Measurements from ENCODE around the gene MCF2L2. TPM values are rescaled to one million over a fixed set of nuclear protein-coding genes. Genes with fewer than 3 reads are reported as not detected.
"Not testable (repeated sequence)": the region's sequence is repeated elsewhere in the genome, so short reads cannot be mapped to it uniquely, and the experiment has no call there.

Gene MCF2L2, protein sequence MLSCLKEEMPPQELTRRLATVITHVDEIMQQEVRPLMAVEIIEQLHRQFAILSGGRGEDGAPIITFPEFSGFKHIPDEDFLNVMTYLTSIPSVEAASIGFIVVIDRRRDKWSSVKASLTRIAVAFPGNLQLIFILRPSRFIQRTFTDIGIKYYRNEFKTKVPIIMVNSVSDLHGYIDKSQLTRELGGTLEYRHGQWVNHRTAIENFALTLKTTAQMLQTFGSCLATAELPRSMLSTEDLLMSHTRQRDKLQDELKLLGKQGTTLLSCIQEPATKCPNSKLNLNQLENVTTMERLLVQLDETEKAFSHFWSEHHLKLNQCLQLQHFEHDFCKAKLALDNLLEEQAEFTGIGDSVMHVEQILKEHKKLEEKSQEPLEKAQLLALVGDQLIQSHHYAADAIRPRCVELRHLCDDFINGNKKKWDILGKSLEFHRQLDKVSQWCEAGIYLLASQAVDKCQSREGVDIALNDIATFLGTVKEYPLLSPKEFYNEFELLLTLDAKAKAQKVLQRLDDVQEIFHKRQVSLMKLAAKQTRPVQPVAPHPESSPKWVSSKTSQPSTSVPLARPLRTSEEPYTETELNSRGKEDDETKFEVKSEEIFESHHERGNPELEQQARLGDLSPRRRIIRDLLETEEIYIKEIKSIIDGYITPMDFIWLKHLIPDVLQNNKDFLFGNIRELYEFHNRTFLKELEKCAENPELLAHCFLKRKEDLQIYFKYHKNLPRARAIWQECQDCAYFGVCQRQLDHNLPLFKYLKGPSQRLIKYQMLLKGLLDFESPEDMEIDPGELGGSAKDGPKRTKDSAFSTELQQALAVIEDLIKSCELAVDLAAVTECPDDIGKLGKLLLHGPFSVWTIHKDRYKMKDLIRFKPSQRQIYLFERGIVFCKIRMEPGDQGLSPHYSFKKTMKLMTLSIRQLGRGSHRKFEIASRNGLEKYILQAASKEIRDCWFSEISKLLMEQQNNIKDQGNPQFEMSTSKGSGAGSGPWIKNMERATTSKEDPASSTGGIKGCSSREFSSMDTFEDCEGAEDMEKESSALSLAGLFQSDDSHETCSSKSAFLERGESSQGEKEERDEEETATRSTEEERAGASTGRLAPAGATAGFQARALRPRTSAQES
- 1 to 10 TPM; 3.0 to 3.3 TPM for total RNA-seq

DNA sequence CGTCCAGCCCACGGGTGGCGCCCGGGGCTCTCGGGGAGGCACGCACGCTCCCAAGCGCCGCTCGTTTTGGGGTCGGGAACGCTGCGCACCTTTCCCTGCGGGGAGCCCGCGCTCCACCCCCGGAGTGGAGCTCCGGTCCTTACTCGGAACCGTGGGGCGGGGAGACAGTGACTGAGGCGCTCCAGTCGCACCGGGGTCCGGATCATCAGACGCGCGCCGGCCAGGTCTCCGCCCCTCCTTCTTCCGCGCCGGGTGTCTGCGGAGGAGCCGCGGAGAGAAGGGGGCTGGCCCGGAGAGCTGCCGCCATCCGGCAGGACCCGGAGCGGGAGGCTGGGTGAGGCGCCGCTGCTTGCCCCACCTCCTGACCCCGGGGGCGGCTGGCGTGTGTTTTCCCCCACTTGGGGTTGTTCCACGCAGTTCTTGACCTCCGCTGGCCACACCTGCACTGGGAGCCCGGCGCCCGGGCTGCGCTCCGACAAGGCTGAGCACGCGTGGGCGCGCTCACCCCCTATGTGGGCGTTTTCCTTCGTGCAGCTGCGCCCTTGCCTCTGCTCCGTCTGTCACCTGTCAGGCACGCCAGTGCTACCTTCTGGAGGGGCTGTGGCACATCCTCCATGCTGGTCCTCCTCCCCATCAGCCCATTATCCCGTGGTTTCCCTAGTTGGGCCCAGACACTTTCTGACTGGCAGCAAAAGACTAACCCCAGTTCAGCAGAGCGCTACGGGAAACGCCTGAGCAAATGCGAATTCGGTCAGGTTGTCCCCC lies at the start of gene MCF2L2:
MCF2L2 (minus strand) TSS at position 173 of the 765 bp plus-strand sequence. CDS start 642 bp downstream, outside the sequence.
- H3K4me3 Mint-ChIP-seq: peak within 1 kb of the TSS; percentile 86
- peak within 1 kb of the TSS in 1 of 2 donors; percentile 50 for H3K27ac Mint-ChIP-seq
- peaks cover 14 to 16% of the 10 kb centered on the region in 2 donors for H3K27me3 Mint-ChIP-seq
- ATAC-seq: peak; percentile 90 to 94
- H3K9me3 Mint-ChIP-seq: no peaks in the 10 kb centered on the region
- peaks cover 25 to 28% of the 10 kb centered on the region in 2 donors for H3K4me1 Mint-ChIP-seq (ENCODE audit: low read depth in 2 of 2)
- DNase-seq (ENCODE audit: low spot score): peak; percentile 89
- no peaks in the 10 kb centered on the region for H3K36me3 Mint-ChIP-seq

DNA sequence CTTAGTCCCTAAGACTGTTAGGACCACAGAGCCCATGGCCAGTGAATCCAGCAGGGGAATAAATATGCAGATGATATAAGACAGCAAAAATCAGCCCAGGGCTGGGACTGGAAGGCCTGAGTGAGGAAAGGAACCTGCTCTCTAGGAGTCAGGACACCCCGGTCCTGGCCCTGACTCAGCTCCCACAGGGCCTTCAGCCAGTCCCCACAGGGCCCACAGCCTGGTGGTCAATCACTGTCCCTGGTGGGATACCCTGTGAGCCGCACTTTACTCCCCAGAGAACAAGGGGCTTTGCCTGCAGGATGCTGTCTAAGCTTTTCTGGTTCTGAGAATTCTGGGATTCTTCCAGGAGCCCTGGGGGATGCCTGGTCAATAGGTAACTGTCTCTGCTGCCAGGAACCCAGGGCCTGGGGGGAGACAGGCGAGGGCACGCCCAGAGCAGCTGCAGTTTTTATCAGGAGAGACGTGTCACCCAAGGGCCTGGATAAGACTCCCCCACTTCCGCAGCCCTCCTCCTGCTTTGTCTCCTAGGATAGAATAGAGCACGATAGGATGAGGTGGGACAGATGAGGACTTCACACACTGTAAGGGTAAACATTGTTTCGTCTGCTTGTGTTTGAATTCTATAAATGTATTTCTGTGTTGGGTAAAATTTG lies 49.5 kb upstream of the MCF2L2 start:
- DNase-seq (ENCODE audit: low spot score) (no peak), ATAC-seq (no peak)
- Mint-ChIP-seq H3K27ac (no peak overlapping the region), H3K4me1 (ENCODE audit: low read depth in 2 of 2) (no peaks in the 10 kb centered on the region), H3K4me3 (no peak overlapping the region), H3K36me3 (no peaks in the 10 kb centered on the region), H3K9me3 (no peaks in the 10 kb centered on the region), H3K27me3 (peaks cover 0 to 6% of the 10 kb centered on the region in 2 donors)

- not testable (repeated sequence) for ATAC-seq; H3K9me3 Mint-ChIP-seq; H3K27ac Mint-ChIP-seq; H3K4me1 Mint-ChIP-seq (ENCODE audit: low read depth in 2 of 2); H3K36me3 Mint-ChIP-seq; H3K4me3 Mint-ChIP-seq; DNase-seq (ENCODE audit: low spot score); H3K27me3 Mint-ChIP-seq
Measured at GRCh38 chr3:183475764-183476162, 47.3 kb upstream of the MCF2L2 start.

DNA sequence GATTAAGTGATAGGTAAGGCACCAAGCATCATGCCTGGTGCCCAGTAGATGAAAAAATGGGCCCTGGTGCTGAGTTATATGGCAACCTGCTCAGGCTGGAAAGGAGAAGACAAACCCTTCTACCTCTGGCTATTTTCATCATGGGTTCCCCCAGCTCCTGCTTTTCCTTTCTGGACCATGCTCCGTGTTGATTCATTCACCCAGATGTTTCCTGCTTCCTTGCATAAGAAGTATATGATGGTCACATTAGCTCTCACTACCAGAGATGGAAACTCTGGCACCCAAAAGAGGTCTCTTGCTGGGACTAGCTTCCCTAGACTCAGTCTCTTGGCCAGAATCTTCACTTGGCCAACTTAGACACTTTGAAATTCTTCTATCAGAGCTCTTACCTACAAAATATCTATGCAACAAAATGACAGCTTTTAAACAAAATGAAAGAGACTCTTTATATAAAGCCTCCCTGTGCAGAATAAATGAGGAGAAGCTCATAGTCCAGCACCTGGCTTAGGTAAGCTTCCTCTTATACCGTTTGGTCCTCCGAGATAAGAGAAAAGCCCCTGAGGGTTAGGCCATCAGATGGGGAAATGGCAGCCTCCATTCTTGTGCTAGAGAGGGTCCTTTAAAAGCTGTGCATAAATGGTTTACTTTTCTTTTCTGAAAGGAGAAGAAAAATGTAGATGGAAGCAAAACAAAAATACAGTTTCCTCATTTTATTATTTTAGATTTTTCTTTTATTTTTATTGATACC lies 46.8 kb upstream of the MCF2L2 start:
- peaks cover 0 to 3% of the 10 kb centered on the region in 2 donors for H3K27me3 Mint-ChIP-seq
- no peaks in the 10 kb centered on the region for H3K9me3 Mint-ChIP-seq
- no peak for DNase-seq (ENCODE audit: low spot score)
- no peak overlapping the region for H3K27ac Mint-ChIP-seq
- no peaks in the 10 kb centered on the region for H3K4me1 Mint-ChIP-seq (ENCODE audit: low read depth in 2 of 2)
- no peak for ATAC-seq
- no peak overlapping the region for H3K4me3 Mint-ChIP-seq
- H3K36me3 Mint-ChIP-seq: no peaks in the 10 kb centered on the region

GRCh38 chr3:183473969-183474368 lies 45.5 kb upstream of the MCF2L2 start:
- Mint-ChIP-seq H3K4me1 (ENCODE audit: low read depth in 2 of 2) (peaks cover 4 to 6% of the 10 kb centered on the region in 2 donors), H3K36me3 (no peaks in the 10 kb centered on the region), H3K27me3 (peaks cover 0 to 3% of the 10 kb centered on the region in 2 donors), H3K9me3 (no peaks in the 10 kb centered on the region), H3K4me3 (no peak overlapping the region), H3K27ac (no peak overlapping the region)
- no peak for DNase-seq (ENCODE audit: low spot score)
- ATAC-seq: no peak

GRCh38 chr3:183472155-183472554 lies 43.7 kb upstream of the MCF2L2 start:
- no peak for DNase-seq (ENCODE audit: low spot score)
- H3K27me3 Mint-ChIP-seq: peaks cover 0 to 6% of the 10 kb centered on the region in 2 donors
- H3K4me1 Mint-ChIP-seq (ENCODE audit: low read depth in 2 of 2): peaks cover 4 to 12% of the 10 kb centered on the region in 2 donors
- H3K4me3 Mint-ChIP-seq: no peak overlapping the region
- no peak overlapping the region for H3K27ac Mint-ChIP-seq
- no peaks in the 10 kb centered on the region for H3K9me3 Mint-ChIP-seq
- no peak for ATAC-seq
- H3K36me3 Mint-ChIP-seq: no peaks in the 10 kb centered on the region

- Mint-ChIP-seq H3K27me3 (peaks cover 0 to 8% of the 10 kb centered on the region in 2 donors), H3K36me3 (no peaks in the 10 kb centered on the region), H3K27ac (no peak overlapping the region), H3K4me1 (ENCODE audit: low read depth in 2 of 2) (peaks cover 4 to 12% of the 10 kb centered on the region in 2 donors), H3K4me3 (no peak overlapping the region), H3K9me3 (no peaks in the 10 kb centered on the region)
- ATAC-seq: peak in 1 of 2 donors; percentile 45
- no peak for DNase-seq (ENCODE audit: low spot score)
Measured at GRCh38 chr3:183468424-183468823, 40.0 kb upstream of the MCF2L2 start.

DNA sequence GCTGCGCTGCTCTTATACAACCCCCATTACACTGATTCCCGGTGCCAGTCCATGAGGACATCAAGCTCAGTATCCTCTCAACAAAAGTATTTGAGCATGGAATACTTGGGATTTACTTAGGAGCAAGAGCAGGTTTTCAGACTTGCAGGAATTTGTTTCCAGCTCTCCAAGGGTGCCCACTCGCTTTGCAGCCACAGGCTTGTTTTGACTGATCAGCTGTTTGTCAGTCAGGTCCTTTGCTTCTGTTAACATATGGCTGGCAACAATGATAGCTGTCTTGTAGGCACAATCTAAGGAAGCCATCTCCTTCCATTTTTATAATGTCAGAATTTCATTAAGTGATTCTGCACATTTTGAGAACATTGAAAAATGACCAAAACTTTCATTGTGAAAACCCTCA lies 38.2 kb upstream of the MCF2L2 start:
- DNase-seq (ENCODE audit: low spot score) (no peak), ATAC-seq (no peak)
- H3K27ac Mint-ChIP-seq: no peak overlapping the region
- H3K9me3 Mint-ChIP-seq: no peaks in the 10 kb centered on the region
- peaks cover 0 to 11% of the 10 kb centered on the region in 2 donors for H3K27me3 Mint-ChIP-seq
- H3K36me3 Mint-ChIP-seq: no peaks in the 10 kb centered on the region
- H3K4me1 Mint-ChIP-seq (ENCODE audit: low read depth in 2 of 2): peaks cover 4 to 12% of the 10 kb centered on the region in 2 donors
- H3K4me3 Mint-ChIP-seq: no peak overlapping the region

DNA sequence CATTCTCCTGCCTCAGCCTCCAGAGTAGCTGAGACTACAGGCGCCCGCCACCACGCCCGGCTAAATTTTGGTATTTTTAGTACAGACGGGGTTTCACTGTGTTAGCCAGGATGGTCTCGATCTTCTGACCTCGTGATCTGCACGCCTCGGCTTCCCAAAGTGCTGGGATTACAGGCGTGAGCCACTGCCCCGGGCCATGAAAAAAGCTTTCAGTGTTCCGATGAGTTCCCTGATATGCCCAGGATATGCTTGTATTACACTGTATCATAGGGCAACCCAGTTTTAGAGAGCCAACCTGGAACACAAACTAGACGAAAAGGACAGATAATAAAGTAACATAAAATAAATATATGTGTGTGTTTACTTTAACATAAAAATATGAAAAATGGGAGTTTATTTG lies 37.3 kb upstream of the MCF2L2 start:
- not testable (repeated sequence) for ATAC-seq; H3K27ac Mint-ChIP-seq; H3K4me3 Mint-ChIP-seq; H3K9me3 Mint-ChIP-seq; H3K36me3 Mint-ChIP-seq; DNase-seq (ENCODE audit: low spot score)
- peaks cover 4 to 12% of the 10 kb centered on the region in 2 donors for H3K4me1 Mint-ChIP-seq (ENCODE audit: low read depth in 2 of 2)
- H3K27me3 Mint-ChIP-seq: peaks cover 0 to 11% of the 10 kb centered on the region in 2 donors

DNA sequence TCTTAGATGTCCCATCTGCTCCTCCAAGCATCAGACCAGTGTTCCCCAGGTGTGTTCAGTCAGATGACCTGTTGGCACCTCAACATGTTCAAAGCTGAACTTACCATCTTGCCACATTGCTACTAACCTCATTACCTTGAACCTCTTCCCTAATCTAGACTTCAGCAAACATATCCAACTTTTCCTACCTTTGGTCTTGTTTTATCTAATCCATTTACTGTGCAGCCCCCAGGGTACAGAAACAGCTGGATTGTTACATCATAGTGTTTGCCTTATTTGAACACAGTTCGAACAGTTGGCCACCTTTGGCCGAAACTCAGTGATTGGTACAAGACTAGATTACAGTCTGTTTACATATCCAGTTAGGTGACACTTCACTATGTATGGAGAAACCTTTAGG lies 36.1 kb upstream of the MCF2L2 start:
- no peak for DNase-seq (ENCODE audit: low spot score)
- no peak overlapping the region for H3K4me3 Mint-ChIP-seq
- no peaks in the 10 kb centered on the region for H3K9me3 Mint-ChIP-seq
- H3K36me3 Mint-ChIP-seq: no peaks in the 10 kb centered on the region
- H3K27me3 Mint-ChIP-seq: peaks cover 0 to 11% of the 10 kb centered on the region in 2 donors
- peaks cover 4 to 11% of the 10 kb centered on the region in 2 donors for H3K4me1 Mint-ChIP-seq (ENCODE audit: low read depth in 2 of 2)
- ATAC-seq: no peak
- no peak overlapping the region for H3K27ac Mint-ChIP-seq

DNA sequence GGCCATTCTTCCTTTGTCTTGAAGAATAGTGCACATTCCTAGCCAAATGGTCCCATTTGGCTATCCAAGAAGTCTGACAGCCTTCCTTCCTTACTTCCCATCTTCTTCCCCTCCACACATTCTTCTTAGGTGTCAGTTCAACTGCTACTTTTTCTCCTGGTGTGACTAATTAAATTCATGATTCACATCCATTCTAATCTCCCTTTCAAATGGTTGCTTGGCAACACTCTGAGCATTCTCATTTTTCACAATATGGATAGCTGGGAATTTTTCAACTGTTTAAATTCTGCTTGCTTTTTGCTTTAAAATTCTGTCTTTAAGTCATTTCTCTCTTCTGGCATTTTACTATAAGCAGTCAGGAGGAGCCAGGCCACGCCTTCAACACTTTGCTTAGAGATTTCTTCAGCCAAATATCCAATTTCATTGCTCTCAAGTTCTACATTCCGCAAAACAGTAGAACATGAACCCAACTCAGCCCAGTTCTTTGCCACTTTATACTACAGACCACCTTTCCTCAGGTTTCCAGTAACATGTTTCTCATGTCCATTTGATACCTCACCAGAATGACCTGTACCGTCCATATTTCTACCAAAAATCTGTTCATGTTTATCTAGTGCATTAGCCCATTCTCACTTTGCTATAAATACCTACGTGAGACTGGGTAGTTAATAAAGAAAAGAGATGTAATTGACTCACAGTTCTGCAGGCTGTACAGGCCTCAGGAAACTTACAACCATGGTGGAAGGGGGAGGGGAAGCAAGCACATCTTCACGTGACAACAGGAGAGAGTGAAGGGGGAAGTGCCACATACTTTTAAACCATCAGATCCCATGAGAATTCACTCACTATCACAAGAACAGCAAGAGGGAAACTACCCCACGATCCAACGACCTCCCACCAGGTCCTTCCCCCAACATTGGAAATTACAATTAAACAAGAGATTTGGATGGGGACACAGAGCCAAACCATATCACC lies 31.9 kb upstream of the MCF2L2 start:
- Mint-ChIP-seq H3K27ac (no peak overlapping the region), H3K27me3 (peaks cover 0 to 8% of the 10 kb centered on the region in 2 donors), H3K4me3 (no peak overlapping the region), H3K36me3 (no peaks in the 10 kb centered on the region), H3K4me1 (ENCODE audit: low read depth in 2 of 2) (no peaks in the 10 kb centered on the region), H3K9me3 (no peaks in the 10 kb centered on the region)
- DNase-seq (ENCODE audit: low spot score) (no peak), ATAC-seq (no peak)
